Fibroblast of lung (primary cell): Measurements from ENCODE around the gene NCKAP5. TPM values are rescaled to one million over a fixed set of nuclear protein-coding genes. Genes with fewer than 3 reads are reported as not detected.
A peak's percentile ranks its signal among the peaks of the same experiment; 100 is the strongest.

ENCODE experiments used
- DNase-seq, 2 donors: peaks; one replicate each; pipeline versions ENCODE4 v3.0.0 to v3.0.0-alpha.2; 2010; ENCODE audit warnings: low read depth in 2 of 2
- H2AFZ ChIP-seq: 2 replicates; pipeline ENCODE4 v1.5.1; 2012; ENCODE audit warnings: low read length, control low read depth, inconsistent platforms
- H3K27ac ChIP-seq: 2 replicates; pipeline ENCODE4 v1.5.1; 2011; ENCODE audit warnings: low read length, control low read depth; ENCODE audit not compliant: insufficient read depth
- H3K27me3 ChIP-seq: 2 replicates; pipeline ENCODE4 v1.5.1; 2011; ENCODE audit warnings: mild to moderate bottlenecking, low read length; ENCODE audit not compliant: control insufficient read depth, insufficient read depth
- H3K36me3 ChIP-seq: 2 replicates; pipeline ENCODE4 v1.5.1; 2011; ENCODE audit warnings: low read length; ENCODE audit not compliant: control insufficient read depth, insufficient read depth
- H3K4me1 ChIP-seq: 2 replicates; pipeline ENCODE4 v1.5.1; 2011; ENCODE audit warnings: low read length; ENCODE audit not compliant: control insufficient read depth, insufficient read depth; ENCODE audit errors: extremely low read depth
- H3K4me2 ChIP-seq: 2 replicates; pipeline ENCODE4 v1.5.1; 2011; ENCODE audit warnings: low read length, control low read depth; ENCODE audit not compliant: insufficient read depth; ENCODE audit errors: extremely low read depth
- H3K4me3 ChIP-seq, 4 experiments: fragments of 200-600 bp in 1 of 4; sonication (generic) in 1 of 4; replicated peaks in 1 of 4; 2 replicates each; pipeline ENCODE4 v1.5.1; 2011 to 2016; ENCODE audit warnings: low read length in 4 of 4, low read depth in 3 of 4, mild to moderate bottlenecking in 3 of 4, control low read depth in 2 of 4, inconsistent platforms in 1 of 4, mixed read lengths in 1 of 4; ENCODE audit not compliant: insufficient read depth in 1 of 4; ENCODE audit errors: control extremely low read depth in 1 of 4
- H3K79me2 ChIP-seq: 2 replicates; pipeline ENCODE4 v1.5.1; 2012; ENCODE audit warnings: mild to moderate bottlenecking, low read length, inconsistent platforms; ENCODE audit not compliant: control insufficient read depth, insufficient read depth
- H3K9ac ChIP-seq: 2 replicates; pipeline ENCODE4 v1.5.1; 2011; ENCODE audit warnings: mild to moderate bottlenecking, low read length, control low read depth; ENCODE audit not compliant: insufficient read depth
- H3K9me3 ChIP-seq: 2 replicates; pipeline ENCODE4 v1.5.1; 2012; ENCODE audit warnings: low read depth, low read length; ENCODE audit not compliant: control insufficient read depth, insufficient read depth
- H4K20me1 ChIP-seq: 2 replicates; pipeline ENCODE4 v1.5.1; 2011; ENCODE audit warnings: low read length; ENCODE audit not compliant: control insufficient read depth, insufficient read depth; ENCODE audit errors: extremely low read depth
- EZH2 ChIP-seq: IDR thresholded peaks from 2 replicates; pipeline ENCODE4 v1.5.1; 2012; ENCODE audit warnings: low read length, control low read depth, mild to moderate bottlenecking; ENCODE audit errors: missing control alignments
- polyA plus RNA-seq, 2 donors: library from polyadenylated mRNA; depleted of rRNA in 1 of 2; stranded (reverse) in 1 of 2; unstranded in 1 of 2; fragments of >200 nt; gene quantifications; 2 replicates each; pipeline ENCODE4 v1.2.1, GENCODE V29; 2011 to 2012; ENCODE audit warnings: missing spikeins in 1 of 2
- total RNA-seq: library from RNA; depleted of rRNA; stranded (reverse); fragments of >200 nt; gene quantifications from 2 replicates; pipeline ENCODE4 v1.2.1, GENCODE V29; 2014
- TF ChIP-seq, protein P1 (sequence below), 2 donors: IDR thresholded peaks in 1 of 2; conservative IDR thresholded peaks in 1 of 2; 1 replicate in 1 of 2; 2 replicates in 1 of 2; pipeline ENCODE4 v1.5.1; 2011 to 2012; ENCODE audit warnings: low read length in 2 of 2, control low read depth in 1 of 2, inconsistent platforms in 1 of 2, low read depth in 1 of 2, mild to moderate bottlenecking in 1 of 2

NCKAP5 gene
- total and polyA plus RNA-seq, 2 donors (not counting 1 experiment from before 2014, with no cell fraction given): 2.6 to 6.2 TPM

DNA sequence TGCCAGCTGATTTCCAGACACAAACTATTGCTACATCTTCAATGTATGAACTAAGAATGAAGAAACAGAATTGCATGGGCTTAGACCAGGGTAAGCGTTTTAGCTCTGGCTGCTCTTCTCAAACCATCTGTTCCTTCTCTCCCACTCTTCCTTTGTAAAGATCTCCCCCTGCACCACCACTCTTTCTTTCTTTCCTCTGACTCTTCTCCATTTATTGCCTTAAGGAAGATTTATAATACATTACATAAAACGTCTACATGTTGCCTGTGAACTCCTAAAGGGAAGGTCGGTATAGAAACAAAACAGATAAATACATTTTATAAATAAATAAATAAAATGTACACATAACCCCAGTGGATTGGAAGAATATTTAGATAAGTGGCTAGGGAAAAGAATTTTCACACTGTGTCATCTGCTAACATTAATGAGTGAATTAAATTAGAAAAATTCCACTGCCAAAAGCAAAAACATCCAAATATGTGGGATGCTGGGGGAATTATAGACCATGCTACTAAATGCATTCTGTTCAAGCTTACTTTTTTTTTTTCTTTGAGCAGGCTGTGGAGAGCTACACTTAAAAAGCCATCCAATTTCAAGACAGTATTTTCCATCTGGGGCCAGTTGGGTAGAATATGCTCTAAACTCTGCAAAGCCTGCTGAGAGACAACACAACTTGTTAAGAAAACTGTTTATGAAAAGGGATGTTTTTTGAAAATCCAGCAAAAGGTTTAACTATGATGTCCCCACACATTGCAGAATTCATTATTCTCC is 41.5 kb downstream of the NCKAP5 start:
- peak in 1 of 2 donors; percentile 31 for DNase-seq
- Histone ChIP-seq H3K27me3 (no peaks in the 10 kb centered on the region), H3K36me3 (no peaks in the 10 kb centered on the region), H3K9ac (no peak overlapping the region), H3K79me2 (no peaks in the 10 kb centered on the region), H3K4me3 (no peak overlapping the region), H3K27ac (no peak overlapping the region), H3K4me2 (no peak overlapping the region), H3K9me3 (no peaks in the 10 kb centered on the region), H3K4me1 (no peaks in the 10 kb centered on the region), H2AFZ (no peak overlapping the region), H4K20me1 (no peaks in the 10 kb centered on the region)
- TF ChIP-seq EZH2: no peak
- TF ChIP-seq, protein P1, sequence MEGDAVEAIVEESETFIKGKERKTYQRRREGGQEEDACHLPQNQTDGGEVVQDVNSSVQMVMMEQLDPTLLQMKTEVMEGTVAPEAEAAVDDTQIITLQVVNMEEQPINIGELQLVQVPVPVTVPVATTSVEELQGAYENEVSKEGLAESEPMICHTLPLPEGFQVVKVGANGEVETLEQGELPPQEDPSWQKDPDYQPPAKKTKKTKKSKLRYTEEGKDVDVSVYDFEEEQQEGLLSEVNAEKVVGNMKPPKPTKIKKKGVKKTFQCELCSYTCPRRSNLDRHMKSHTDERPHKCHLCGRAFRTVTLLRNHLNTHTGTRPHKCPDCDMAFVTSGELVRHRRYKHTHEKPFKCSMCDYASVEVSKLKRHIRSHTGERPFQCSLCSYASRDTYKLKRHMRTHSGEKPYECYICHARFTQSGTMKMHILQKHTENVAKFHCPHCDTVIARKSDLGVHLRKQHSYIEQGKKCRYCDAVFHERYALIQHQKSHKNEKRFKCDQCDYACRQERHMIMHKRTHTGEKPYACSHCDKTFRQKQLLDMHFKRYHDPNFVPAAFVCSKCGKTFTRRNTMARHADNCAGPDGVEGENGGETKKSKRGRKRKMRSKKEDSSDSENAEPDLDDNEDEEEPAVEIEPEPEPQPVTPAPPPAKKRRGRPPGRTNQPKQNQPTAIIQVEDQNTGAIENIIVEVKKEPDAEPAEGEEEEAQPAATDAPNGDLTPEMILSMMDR (conservative IDR thresholded peaks at IDR 0.05 in 1 of 2, IDR thresholded peaks at IDR 0.05 in 1 of 2; ENCODE audit: low read depth in 1 of 2, low read length in 2 of 2): no peak

DNA sequence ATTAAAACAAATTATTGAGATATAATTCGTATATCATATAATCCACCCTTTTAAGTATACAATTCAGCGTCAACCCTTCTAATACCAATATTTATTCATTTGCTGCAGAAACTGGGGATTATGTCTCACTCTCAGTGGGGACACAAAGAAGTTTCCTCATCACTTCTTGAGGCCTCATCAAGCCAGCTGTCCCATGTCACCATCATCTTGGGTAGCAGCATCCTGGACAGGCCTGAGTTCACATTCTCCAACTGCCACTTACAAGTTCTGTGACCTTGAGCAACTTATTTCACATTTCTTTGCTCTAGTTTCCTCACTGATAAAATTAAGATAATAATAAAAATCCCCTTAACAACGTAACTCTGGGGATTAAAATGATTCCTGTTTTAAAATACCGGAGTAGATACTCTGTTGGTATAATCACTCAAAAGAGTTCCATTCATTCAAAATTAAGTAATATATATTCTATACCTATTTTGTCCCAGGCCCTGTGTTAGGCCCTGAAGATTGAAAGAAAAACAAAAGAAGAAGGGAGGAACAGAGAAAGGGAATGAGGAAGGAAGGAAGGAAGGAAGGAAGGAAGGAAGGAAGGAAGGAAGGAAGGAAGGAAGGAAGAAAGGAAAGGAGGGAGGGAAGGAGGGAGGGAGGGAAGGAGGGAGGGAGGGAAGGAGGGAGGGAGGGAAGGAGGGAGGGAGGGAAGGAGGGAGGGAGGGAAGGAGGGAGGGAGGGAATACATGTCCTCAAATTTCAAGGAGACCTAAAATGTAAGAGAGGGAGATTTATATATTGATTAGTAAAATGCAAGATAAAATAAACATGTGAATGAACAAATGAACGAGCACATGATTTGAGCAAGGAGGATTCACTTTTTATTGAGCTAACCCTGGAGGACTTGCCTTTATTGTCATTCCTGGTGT is 42.4 kb downstream of the NCKAP5 start:
- Histone ChIP-seq H3K27ac (no peak overlapping the region), H3K36me3 (no peaks in the 10 kb centered on the region), H3K4me2 (no peak overlapping the region), H3K9me3 (no peaks in the 10 kb centered on the region), H3K79me2 (no peaks in the 10 kb centered on the region), H3K4me1 (no peaks in the 10 kb centered on the region), H4K20me1 (no peaks in the 10 kb centered on the region), H3K4me3 (no peak overlapping the region), H3K9ac (no peak overlapping the region), H3K27me3 (no peaks in the 10 kb centered on the region), H2AFZ (no peak overlapping the region)
- no peak for DNase-seq
- TF ChIP-seq EZH2: no peak
- TF ChIP-seq, protein P1 (conservative IDR thresholded peaks at IDR 0.05 in 1 of 2, IDR thresholded peaks at IDR 0.05 in 1 of 2; ENCODE audit: low read depth in 1 of 2, low read length in 2 of 2): no peak

DNA sequence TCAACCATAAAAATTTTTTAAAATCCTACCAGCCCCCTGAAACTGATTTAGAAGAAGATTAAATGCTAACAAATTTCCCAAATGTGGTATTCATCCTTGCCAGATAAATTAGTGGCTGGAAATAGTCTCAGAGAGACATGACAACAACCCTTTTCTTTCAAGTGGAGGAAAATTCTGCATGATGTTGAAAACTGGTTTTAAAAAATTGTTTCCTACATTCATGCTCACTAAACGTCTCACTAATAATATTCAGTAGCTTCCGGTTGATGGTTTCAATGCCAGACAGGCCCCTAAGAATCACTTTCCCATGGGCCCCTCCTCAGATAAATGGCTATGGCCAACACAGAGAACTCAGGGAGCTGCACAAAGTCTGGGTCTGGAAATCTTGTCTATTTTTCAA is 43.2 kb downstream of the NCKAP5 start:
- no peak for DNase-seq
- Histone ChIP-seq H3K36me3 (no peaks in the 10 kb centered on the region), H3K4me1 (no peaks in the 10 kb centered on the region), H2AFZ (no peak overlapping the region), H3K4me3 (no peak overlapping the region), H3K4me2 (no peak overlapping the region), H4K20me1 (no peaks in the 10 kb centered on the region), H3K27me3 (no peaks in the 10 kb centered on the region), H3K79me2 (no peaks in the 10 kb centered on the region), H3K9ac (no peak overlapping the region), H3K27ac (no peak overlapping the region), H3K9me3 (no peaks in the 10 kb centered on the region)
- TF ChIP-seq, protein P1 (conservative IDR thresholded peaks at IDR 0.05 in 1 of 2, IDR thresholded peaks at IDR 0.05 in 1 of 2; ENCODE audit: low read depth in 1 of 2, low read length in 2 of 2): no peak
- no peak for TF ChIP-seq EZH2
